Right lobe of liver (tissue), 6 donors: ENCODE measurements around the gene CTRB2. TPM values are rescaled to one million over a fixed set of nuclear protein-coding genes. Genes with fewer than 3 reads are reported as not detected.
"Not testable (repeated sequence)": the region's sequence is repeated elsewhere in the genome, so short reads cannot be mapped to it uniquely, and the experiment has no call there.

Experiments used
- ATAC-seq, 4 donors: fragments of 200-7000 bp; cut with Tn5 transposase; one replicate each; pipeline ENCODE4 v1.9.1; 2020; ENCODE audit warnings: mild to moderate bottlenecking in 4 of 4, moderate library complexity in 4 of 4
- DNase-seq, 3 donors: peaks; one replicate each; pipeline ENCODE4 v3.0.0-alpha.2; 2020
- H3K27ac ChIP-seq, 3 donors: fragments of 200-600 bp; one replicate each; pipeline ENCODE4 v1.8.0; 2022
- H3K27me3 ChIP-seq, 2 donors: fragments of 200-600 bp; one replicate each; pipeline ENCODE4 v1.8.0; 2022
- H3K36me3 ChIP-seq, 4 donors: fragments of 200-600 bp; sonication (generic) in 1 of 4; one replicate each; pipeline versions ENCODE4 v1.5.1 to v1.8.0; 2017 to 2022; ENCODE audit warnings: control low read depth in 1 of 4
- H3K4me1 ChIP-seq, 4 donors: fragments of 200-600 bp; sonication (generic) in 1 of 4; one replicate each; pipeline versions ENCODE4 v1.5.1 to v1.8.0; 2017 to 2022; ENCODE audit warnings: control low read depth in 1 of 4
- H3K4me3 ChIP-seq, 3 donors: fragments of 200-600 bp; one replicate each; pipeline ENCODE4 v1.8.0; 2022
- H3K9me3 ChIP-seq, 4 donors: fragments of 200-600 bp; sonication (generic) in 1 of 4; one replicate each; pipeline versions ENCODE4 v1.5.1 to v1.8.0; 2017 to 2022; ENCODE audit warnings: control low read depth in 1 of 4
- CTCF ChIP-seq, 4 donors: fragments of 200-600 bp in 3 of 4; fragments of 450-650 bp in 1 of 4; IDR thresholded peaks; one replicate each; pipeline versions ENCODE4 v1.5.1 to v1.8.0; 2016 to 2022; ENCODE audit warnings: antibody characterized with exemption in 4 of 4, mild to moderate bottlenecking in 2 of 4
- POLR2A ChIP-seq: fragments of 450-650 bp; IDR thresholded peaks from one replicate; pipeline ENCODE4 v1.6.1; 2017; ENCODE audit warnings: antibody characterized with exemption, mild to moderate bottlenecking
- WGBS: methylation state at CpG from one replicate; pipeline ENCODE4 v1.1.6; 2018; ENCODE audit warnings: low coverage, low lambda C conversion rate; ENCODE audit not compliant: insufficient coverage; ENCODE audit errors: missing lambda C conversion rate; 5-methylcytosine and 5-hydroxymethylcytosine counted together
- intact Hi-C, 2 donors: fragments of 100-400 bp; cut with DNase I; formaldehyde crosslinking; loops; one replicate each; pipeline versions ENCODE4 v1.11.2 to v1.14.1; 2022
- total RNA-seq, 6 experiments: library from RNA; depleted of rRNA in 2 of 6; stranded (reverse); fragments of >200 nt in 2 of 6; fragmentation: NEBNext Ultra II Directional in 3 of 6; extraction: Animal tissue kit (Norgen Biotek cat#: 25700) in 3 of 6; gene quantifications; one replicate each; pipeline versions ENCODE4 v1.1.0 to v1.2.4, GENCODE V29; 2016 to 2023
- donor health status: DM: no; HTN: yes; CAD: no.
- donor health status: DM: no; HTN: no; CAD: no.
- donor health status: DM: no; HTN: no; CAD: no.
- donor health status: DM: no; HTN: yes; CAD: no.
- donor health status: DM: no; HTN: yes; CAD: no.

CTRB2 gene
- total RNA-seq, 6 experiments from 2014 or later: not detected

DNA sequence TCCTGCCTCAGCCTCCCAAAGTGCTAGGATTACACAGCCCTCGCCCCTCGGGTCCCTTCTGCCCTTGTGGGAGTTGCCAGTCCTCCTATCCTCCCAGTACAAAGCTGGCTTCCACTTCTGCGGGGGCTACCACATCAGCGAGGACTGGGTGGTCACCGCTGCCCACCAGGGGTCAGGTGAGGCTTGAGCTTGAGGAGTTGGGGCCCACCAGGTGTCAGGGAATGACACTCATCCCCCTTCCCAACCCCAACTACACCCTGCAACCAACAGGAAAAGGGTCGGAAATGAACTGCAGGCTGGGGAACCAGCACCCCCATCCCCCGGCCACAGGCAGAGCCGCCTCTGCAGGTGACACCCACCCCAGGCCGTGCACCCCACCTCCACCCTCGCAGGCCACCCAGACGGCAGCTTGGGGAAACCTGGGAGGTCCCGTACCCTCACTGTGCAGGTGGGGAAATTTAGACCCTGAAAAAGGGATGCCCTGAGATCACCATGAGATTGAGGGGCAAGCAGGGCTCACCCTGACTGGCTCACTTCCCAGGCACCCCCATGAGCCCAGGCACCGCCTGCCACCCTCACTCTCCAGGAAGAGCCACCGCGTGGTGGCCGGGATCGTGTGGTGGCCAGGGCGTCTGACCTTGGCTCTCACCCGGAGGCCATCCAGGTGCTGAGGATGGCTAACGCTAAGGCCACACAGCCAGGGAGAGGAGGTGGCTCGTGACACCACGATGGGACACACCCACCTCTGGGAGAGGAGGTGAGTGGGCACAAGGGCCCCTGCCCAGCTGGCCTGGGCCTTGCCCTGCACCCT lies 19.8 kb upstream of the CTRB2 start:
- Histone ChIP-seq H3K36me3 (peaks cover 0 to 19% (median 5%) of the 10 kb centered on the region in 4 donors), H3K9me3 (no peaks in the 10 kb centered on the region), H3K27ac (no peak overlapping the region), H3K27me3 (no peaks in the 10 kb centered on the region), H3K4me1 (no peaks in the 10 kb centered on the region), H3K4me3 (no peak overlapping the region)
- no peak for TF ChIP-seq POLR2A
- no peak for TF ChIP-seq CTCF (IDR thresholded peaks at IDR 0.05)
- WGBS: 90% methylated on average over 2 of the region's 22 CpGs
- ATAC-seq: peak in 3 of 4 donors; percentile 13 to 33 (median 32)
- DNase-seq: no peak
- intact Hi-C loops: no loop called here

GRCh38 chr16:75225678-75226515 lies 18.9 kb upstream of the CTRB2 start:
- TF ChIP-seq POLR2A (no peak), CTCF (IDR thresholded peaks at IDR 0.05) (no peak)

GRCh38 chr16:75225092-75225491 lies 18.1 kb upstream of the CTRB2 start:
- no peak for TF ChIP-seq POLR2A
- TF ChIP-seq CTCF (IDR thresholded peaks at IDR 0.05): no peak
- Histone ChIP-seq H3K27ac (no peak overlapping the region), H3K27me3 (no peaks in the 10 kb centered on the region), H3K4me1 (no peaks in the 10 kb centered on the region), H3K36me3 (peaks cover 0 to 14% (median 3%) of the 10 kb centered on the region in 4 donors), H3K4me3 (no peak overlapping the region), H3K9me3 (no peaks in the 10 kb centered on the region)
- DNase-seq (no peak), ATAC-seq (peak in 1 of 4 donors; percentile 2)
- WGBS: no CpG with 5 or more reads among the region's 12 CpGs
- intact Hi-C loops: loop anchor here in 1 of 2 donors (2.0 kb wide), 1 partner anchor 18 kb away; the partner anchor contains the start of gene CTRB2

More at GRCh38 chr16:75225678-75226515, 18.9 kb upstream of the CTRB2 start:
- DNase-seq (no peak), ATAC-seq (no peak)
- Histone ChIP-seq H3K27ac (no peak overlapping the region), H3K9me3 (no peaks in the 10 kb centered on the region), H3K4me1 (no peaks in the 10 kb centered on the region), H3K4me3 (no peak overlapping the region), H3K36me3 (peaks cover 0 to 16% (median 5%) of the 10 kb centered on the region in 4 donors), H3K27me3 (no peaks in the 10 kb centered on the region)
- 23% methylated on average over 7 of the region's 26 CpGs for WGBS
- intact Hi-C loops: loop anchor here in 1 of 2 donors (2.0 kb wide), 1 partner anchor 19 kb away; the partner anchor contains the start of gene CTRB2

- Histone ChIP-seq H3K9me3 (no peaks in the 10 kb centered on the region), H3K27me3 (no peaks in the 10 kb centered on the region), H3K4me1 (no peaks in the 10 kb centered on the region), H3K36me3 (peaks cover 0 to 8% (median 2%) of the 10 kb centered on the region in 4 donors), H3K4me3 (no peak overlapping the region), H3K27ac (no peak overlapping the region)
- intact Hi-C loops: loop anchor here in 1 of 2 donors (2.0 kb wide), 1 partner anchor 18 kb away; the partner anchor contains the start of gene CTRB2
- TF ChIP-seq CTCF (IDR thresholded peaks at IDR 0.05) (no peak), POLR2A (no peak)
- DNase-seq: peak in 1 of 3 donors; percentile 56
- 48% methylated on average over 6 of the region's 20 CpGs for WGBS
- ATAC-seq: peak in 3 of 4 donors; percentile 6 to 20 (median 14)
These were observed 17.5 kb upstream of the CTRB2 start for GRCh38 chr16:75224306-75225082.

- intact Hi-C loops, H3K27ac ChIP-seq, H3K36me3 ChIP-seq, ATAC-seq, H3K4me3 ChIP-seq, H3K27me3 ChIP-seq, DNase-seq, H3K4me1 ChIP-seq, H3K9me3 ChIP-seq: not testable (repeated sequence)
- no CpG with 5 or more reads among the region's 20 CpGs for WGBS
These were observed 16.2 kb upstream of the CTRB2 start for GRCh38 chr16:75223129-75223528.
